HG02610 (cell line): Measurements from ENCODE around the gene NKPD1.

Source experiments
- ATAC-seq: cut with Tn5 transposase; IDR thresholded peaks from one replicate; pipeline ENCODE4 v1.9.1; 2021; ENCODE audit warnings: mild to moderate bottlenecking, moderate library complexity; ENCODE audit not compliant: unreplicated experiment

The NKPD1 gene

DNA sequence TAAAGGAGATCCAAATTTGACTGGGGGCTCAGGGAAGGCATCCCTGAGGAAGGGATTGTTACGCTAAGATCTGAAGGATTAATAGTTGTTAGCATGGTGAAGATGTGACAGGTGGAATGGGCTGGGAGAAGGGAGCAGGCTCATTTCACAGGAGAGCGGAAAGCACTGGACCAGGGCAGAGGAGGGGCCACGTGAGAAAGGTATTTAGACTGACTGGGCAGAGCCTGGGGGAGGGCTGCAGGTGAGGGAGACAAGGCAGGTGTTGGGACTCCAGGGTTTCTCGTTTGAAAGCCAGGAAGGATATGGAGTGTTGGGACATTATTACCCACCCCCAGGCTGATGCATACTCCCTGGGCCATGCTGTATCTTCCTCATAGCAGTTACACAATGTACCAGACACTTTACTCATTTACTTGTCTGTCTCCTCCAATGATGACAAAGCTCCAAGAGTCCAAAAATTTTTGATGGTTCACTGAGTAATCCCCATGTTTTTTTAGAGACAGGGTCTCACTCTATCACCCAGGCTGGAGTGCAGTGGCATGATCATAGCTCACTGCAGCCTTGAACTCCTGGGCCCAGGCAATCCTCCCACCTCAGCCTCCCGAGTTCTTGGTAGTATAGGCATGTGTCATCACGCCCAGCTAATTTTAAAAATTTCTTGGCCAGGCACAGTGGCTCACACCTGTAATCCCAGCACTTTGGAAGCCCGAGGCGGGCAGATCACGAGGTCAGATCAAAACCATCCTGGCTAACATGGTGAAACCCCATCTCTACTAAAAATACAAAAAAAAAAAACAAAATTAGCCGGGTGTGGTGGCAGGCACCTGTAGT is 14.9 kb upstream of the NKPD1 start:
- ATAC-seq = no peak

- no peak for ATAC-seq
These were observed 13.0 kb upstream of the NKPD1 start for GRCh38 chr19:45173816-45174215.

GRCh38 chr19:45172611-45173208 is 11.9 kb upstream of the NKPD1 start:
- no peak for ATAC-seq

DNA sequence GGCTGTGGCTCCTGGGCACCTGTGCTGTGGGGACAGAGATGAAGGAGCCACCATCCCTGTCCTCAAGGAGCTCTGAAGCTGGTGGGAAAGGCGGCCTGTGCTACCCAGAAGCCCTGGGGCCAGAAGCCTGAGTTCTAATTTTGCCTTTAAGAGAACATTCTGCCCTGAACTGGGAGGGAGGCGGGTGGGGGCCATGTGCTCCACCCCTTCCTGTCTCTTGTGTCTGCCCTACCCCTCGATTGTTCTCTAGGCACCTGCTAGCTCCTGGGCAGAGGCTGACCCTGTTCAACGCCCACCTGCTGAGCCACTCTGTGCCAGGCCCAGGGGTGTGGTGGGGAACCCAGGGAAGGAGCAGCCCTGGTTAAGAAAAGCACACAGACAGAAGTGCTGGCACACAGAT is 11.4 kb upstream of the NKPD1 start:
- ATAC-seq = no peak

GRCh38 chr19:45171211-45171623 is 10.4 kb upstream of the NKPD1 start:
- ATAC-seq = peak; percentile 47

- no peak for ATAC-seq
These were observed 9.6 kb upstream of the NKPD1 start for GRCh38 chr19:45170146-45171106.

DNA sequence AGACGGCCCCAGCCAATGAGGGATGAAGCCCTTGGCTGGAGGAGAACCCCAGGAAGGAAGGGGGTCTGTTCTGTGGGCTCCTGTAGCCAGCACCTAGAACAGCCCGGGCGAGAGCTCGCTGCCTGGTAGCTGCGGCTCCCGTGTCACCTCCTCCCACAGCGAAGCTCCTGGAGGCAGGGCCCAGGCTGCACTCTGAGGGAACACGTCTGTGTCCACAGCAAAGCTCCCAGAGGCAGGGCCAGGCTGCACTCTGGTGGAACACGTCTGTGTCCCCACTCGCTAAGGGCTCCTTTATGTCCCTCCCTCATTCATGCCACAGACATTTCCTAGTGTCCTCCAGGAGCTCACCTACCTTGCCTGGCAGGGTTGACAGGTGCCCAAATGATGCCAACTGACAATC is 8.8 kb upstream of the NKPD1 start:
- no peak for ATAC-seq

GRCh38 chr19:45168767-45169351 is 8.1 kb upstream of the NKPD1 start:
- no peak for ATAC-seq

DNA sequence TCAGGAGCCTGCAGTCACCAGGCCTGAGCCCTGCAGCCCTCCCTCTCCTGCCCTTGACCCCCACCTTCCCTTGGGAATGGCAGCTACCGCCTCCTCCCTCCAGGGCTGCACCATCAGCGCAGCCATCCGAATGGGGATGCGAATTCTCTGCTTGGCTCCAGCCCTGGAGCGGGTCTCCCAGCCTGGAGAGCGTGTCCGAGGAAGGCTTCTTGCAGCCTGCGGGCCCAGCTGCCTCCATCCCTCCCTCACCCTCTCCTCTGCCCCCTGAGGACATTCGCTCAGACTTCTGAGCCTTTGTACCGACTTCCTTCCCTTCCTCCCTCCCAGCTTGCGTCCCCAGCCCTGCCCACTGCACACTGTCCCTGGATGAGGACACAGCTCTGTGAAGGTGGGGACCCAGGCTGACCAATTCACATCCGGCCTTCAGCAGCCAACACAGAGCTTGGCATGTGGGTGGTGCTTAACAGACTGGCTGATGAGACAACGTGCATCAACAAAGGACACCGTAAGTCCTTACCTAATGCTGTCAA is 6.0 kb upstream of the NKPD1 start:
- ATAC-seq = no peak

DNA sequence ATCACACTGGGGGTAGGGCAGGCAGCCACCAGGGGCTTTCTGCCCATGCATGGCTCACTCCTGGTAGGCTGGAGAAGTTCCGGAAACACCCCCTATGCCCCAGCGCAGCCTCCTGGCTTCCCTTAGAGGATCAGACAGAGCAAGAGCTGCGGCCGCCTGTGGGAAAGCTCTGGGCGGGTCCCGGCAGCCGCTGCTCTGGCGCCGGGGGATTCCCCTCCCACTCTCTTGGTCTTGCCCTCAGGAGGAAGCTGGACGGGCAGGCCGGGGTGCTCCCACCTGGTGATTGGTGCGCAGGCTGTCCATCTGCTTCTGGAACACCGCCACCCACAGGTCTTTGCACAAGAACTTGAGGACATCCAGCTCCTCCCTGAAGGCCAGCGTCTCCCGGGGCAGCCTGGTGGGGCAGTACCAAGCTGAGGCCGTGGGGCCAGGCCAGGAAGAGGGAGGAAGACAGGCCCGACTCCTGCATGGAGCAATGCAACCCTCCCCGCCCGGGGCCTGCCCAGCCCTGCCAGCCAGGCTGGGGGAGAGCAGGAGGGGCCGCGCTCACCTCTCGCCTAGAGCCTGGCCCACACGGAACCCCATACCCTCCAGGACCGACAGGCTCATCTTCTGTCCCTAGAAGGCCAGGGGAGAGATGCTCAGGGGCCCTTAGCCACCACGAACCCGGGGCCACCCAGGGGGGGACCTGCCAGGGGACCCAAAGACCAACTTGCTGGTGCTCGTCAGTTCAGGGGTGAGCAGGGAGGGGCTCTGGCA is 4.0 kb upstream of the NKPD1 start:
- ATAC-seq = peak; percentile 77

GRCh38 chr19:45163751-45164460 is 3.1 kb upstream of the NKPD1 start:
- ATAC-seq = peak; percentile 11

GRCh38 chr19:45163156-45163555 is 2.4 kb upstream of the NKPD1 start:
- no peak for ATAC-seq

DNA sequence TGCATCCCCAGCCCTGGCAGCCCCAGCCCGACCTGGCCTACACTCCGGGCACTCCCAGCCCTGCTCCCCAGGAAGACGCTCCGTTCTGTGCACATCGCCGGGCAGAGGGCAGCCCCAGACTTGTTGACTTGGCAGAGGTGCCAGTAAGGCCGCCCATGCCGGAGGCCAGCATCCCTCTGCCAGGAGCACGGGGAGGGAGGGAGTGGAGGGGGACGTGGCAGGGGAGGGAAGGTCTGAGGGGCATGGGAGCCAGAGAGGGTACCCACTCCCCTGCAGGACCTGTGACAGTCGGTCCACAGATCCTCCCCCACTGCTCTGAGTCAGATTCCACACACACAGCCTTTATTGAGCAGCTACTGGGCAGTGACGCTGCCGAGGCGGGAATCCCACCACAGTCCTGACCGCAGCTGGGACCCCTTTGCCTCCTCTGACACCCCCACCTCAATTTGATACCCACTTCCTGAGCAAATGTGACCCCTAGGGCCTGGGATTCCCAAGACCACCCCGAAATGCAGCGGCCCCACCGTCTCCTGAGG is 1.9 kb upstream of the NKPD1 start:
- ATAC-seq = no peak

- no peak for ATAC-seq
These were observed 1.2 kb upstream of the NKPD1 start for GRCh38 chr19:45161738-45162607.

GRCh38 chr19:45159971-45160324 is 834 bp downstream of the NKPD1 start:
- ATAC-seq = no peak

DNA sequence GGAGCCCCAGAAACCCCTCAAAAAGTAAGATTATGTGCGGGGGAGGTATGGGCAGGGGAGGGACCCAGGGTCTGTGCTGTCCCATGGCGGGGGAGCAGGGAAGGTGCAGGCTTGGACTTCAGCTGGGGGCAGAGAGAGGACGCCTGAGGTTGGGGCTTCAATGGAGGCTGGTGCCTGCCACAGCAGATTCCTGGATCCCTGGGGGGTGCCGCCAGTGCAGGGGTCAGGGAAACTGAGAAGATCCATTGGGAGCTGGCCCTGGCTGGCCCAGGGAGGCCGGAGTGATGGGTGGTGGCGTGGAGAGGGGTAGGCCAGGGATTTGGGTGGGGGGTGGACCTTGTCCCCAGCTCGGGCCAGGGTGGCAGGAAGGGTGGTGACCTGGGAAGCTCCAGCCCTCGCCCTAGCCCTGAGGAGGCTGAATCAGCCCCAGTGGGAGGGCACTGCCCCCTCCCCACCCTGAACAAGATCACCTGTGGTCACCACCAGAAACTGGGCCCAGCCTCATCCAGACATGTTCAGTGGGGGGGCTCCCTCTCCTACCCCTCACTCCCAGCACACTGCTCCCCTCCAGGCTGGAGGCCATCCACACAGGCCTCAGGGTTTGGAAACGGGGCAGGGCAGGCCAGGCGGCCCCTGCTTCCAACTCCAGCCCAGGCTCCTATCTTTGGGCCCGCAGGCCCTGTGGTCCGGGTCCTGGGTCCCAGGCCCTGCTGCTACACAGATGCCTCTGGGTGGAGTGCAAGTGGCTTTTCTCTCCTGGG is 1.4 kb downstream of the NKPD1 start:
- no peak for ATAC-seq

DNA sequence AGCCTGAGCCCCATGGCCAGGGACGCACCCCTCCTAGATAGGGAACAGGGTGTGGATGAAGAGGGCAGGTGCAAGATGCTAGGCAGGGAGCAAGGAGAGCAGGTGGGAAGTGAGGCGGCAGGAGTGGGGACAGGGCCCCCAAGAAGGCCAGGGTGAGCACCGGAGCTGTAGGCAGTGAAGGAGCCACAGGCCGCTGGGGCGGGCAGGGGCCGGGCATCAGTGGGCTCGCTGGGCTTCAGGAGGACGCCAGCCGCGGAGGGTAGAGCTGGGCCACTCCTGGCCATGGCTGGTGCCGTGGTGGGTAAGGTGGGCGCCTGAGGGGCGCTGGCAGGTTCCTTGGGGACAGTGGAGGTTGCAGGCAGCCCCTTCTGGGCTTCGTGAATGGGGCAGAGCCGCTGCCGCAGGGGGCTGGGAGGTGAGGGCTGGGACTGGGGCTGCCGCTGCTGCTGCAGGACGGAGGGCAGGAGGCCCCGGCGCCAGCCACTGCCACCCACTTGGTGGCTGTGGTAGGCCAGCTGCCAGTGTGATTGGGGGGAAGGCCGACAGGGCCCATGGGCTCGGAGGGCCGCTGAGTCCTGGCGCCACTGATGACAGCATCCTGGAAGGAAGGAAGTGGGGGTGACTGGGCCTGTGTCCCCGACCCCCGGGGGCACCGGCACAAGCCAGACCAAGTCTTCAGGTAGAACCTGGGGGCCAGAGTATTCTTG is 2.1 kb downstream of the NKPD1 start:
- no peak for ATAC-seq
